Heart left ventricle (tissue), 16 donors: ENCODE measurements around the gene SLC5A12. TPM values are rescaled to one million over a fixed set of nuclear protein-coding genes. Genes with fewer than 3 reads are reported as not detected.

Source experiments
- ATAC-seq, 4 donors: fragments of 200-7000 bp; cut with Tn5 transposase; one replicate each; pipeline ENCODE4 v1.9.1; 2020 to 2022; ENCODE audit warnings: moderate library complexity in 4 of 4, mild to moderate bottlenecking in 3 of 4, moderate number of reproducible peaks in 1 of 4
- DNase-seq, 5 donors: peaks; one replicate each; pipeline ENCODE4 v3.0.0-alpha.2; 2020
- H3K27ac ChIP-seq, 12 donors: fragments of 200-600 bp; sonication (generic) in 4 of 12; one replicate each; pipeline versions ENCODE4 v1.5.0 to v1.8.0; 2016 to 2022; ENCODE audit warnings: mild to moderate bottlenecking in 2 of 12
- H3K27me3 ChIP-seq, 9 donors: fragments of 200-600 bp; sonication (generic) in 2 of 9; one replicate each; pipeline versions ENCODE4 v1.5.1 to v1.8.0; 2016 to 2022; ENCODE audit warnings: mild to moderate bottlenecking in 3 of 9
- H3K36me3 ChIP-seq, 9 donors: fragments of 200-600 bp; sonication (generic) in 2 of 9; one replicate each; pipeline versions ENCODE4 v1.5.0 to v1.8.0; 2018 to 2022; ENCODE audit warnings: mild to moderate bottlenecking in 2 of 9
- H3K4me1 ChIP-seq, 12 donors: fragments of 200-600 bp; sonication (generic) in 4 of 12; one replicate each; pipeline versions ENCODE4 v1.5.0 to v1.8.0; 2016 to 2022; ENCODE audit warnings: mild to moderate bottlenecking in 3 of 12
- H3K4me3 ChIP-seq, 12 donors: fragments of 200-600 bp; sonication (generic) in 4 of 12; one replicate each; pipeline versions ENCODE4 v1.5.0 to v1.8.0; 2017 to 2022; ENCODE audit warnings: mild to moderate bottlenecking in 9 of 12, moderate library complexity in 4 of 12
- H3K9me3 ChIP-seq, 12 donors: fragments of 200-600 bp; sonication (generic) in 4 of 12; one replicate each; pipeline versions ENCODE4 v1.5.0 to v1.8.0; 2016 to 2022; ENCODE audit warnings: mild to moderate bottlenecking in 1 of 12
- POLR2A ChIP-seq, 2 donors: fragments of 450-650 bp; IDR thresholded peaks; one replicate each; pipeline ENCODE4 v1.6.1; 2017; ENCODE audit warnings: antibody characterized with exemption in 2 of 2, mild to moderate bottlenecking in 2 of 2, moderate library complexity in 2 of 2
- WGBS, 4 donors: extraction: QIAGEN DNeasy Blood & Tissue Kit in 2 of 4; methylation state at CpG; one replicate each; pipeline versions ENCODE4 v1.1.5 to v1.1.7; 2013 to 2018; 5-methylcytosine and 5-hydroxymethylcytosine counted together
- intact Hi-C, 10 donors: fragments of 100-400 bp; cut with DNase I; formaldehyde crosslinking; loops; one replicate each; pipeline versions ENCODE4 v1.11.1 to v1.14.2; 2022
- polyA plus RNA-seq, 2 donors: library from polyadenylated mRNA; stranded (reverse); fragments of 200-250 nt; gene quantifications; one replicate each; pipeline ENCODE4 v1.2.3, GENCODE V29; 2013
- total RNA-seq, 9 donors: library from RNA; depleted of rRNA in 2 of 9; stranded (reverse); fragments of >200 nt in 2 of 9; fragmentation: NEBNext Ultra II Directional in 3 of 9; extraction: Animal tissue kit (Norgen Biotek cat#: 25700) in 3 of 9; gene quantifications; one replicate each; pipeline versions ENCODE4 v1.1.0 to v1.2.4, GENCODE V29; 2016 to 2023
- TF ChIP-seq, protein P1 (sequence below), 12 donors: fragments of 200-600 bp; sonication (generic) in 4 of 12; IDR thresholded peaks; one replicate each; pipeline versions ENCODE4 v1.5.0 to v1.8.0; 2018 to 2022; ENCODE audit warnings: antibody characterized with exemption in 12 of 12, mild to moderate bottlenecking in 5 of 12
- donor health status: ischemic (EF 13 %, LVEDD 7.1; RV severe dilation, severe dysfunction).
- donor health status: healthy with polysubstance abuse.
- donor health status: DM: no; HTN: yes; CAD: no.
- donor health status: DM: no; HTN: no; CAD: no.
- donor health status: ischemic (EF 25% LVEDD 6.9; RV normal size, moderate dysfunction).
- donor health status: ischemic (EF 25% LVEDD 5.7; RV mildly dilated, moderate dysfunction).
- donor health status: healthy.
- donor health status: DM: yes; HTN: yes; CAD: no.
- donor health status: ischemic (EF 35%, LVEDD 5.7; RV mildly dilated, moderate dysfunction).
- donor health status: nonischemic (EF 11% LVEDD 7.7; RV severe dilation, severe dysfunction).
- donor health status: DM: yes; HTN: yes; CAD: no.
- donor health status: PGD.
- donor health status: ischemic (EF 29% LVEDD 5.4; RV normal size, mild dysfunction).
- donor health status: nonischemic (EF 23%, LVEDD 6.1; RV moderate dilation, normal function).

Gene SLC5A12
- total and polyA plus RNA-seq, 11 donors = 0.11 TPM; not detected in 10

DNA sequence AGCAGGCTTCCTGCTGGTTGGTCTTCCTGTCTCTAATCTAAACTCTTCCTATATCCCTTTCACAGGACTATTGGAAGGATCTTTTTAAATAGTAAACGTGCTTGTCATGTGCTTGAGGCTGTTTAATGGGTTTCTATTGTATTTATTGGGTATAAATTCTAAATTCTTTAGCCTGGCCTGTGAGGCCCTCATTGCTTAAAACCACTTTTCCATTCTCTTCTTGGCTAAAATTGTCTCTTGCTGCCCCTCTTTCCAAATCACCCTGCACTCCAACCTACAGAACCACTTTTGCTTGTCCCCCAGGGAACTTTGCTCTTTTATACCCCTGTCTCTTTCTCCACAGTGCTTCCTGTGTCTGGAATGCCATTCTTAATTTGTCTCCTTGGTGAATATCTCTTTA is 103.4 kb downstream of the SLC5A12 start:
- no peak overlapping the region for H3K4me3 ChIP-seq
- no peak for DNase-seq
- TF ChIP-seq, protein P1, sequence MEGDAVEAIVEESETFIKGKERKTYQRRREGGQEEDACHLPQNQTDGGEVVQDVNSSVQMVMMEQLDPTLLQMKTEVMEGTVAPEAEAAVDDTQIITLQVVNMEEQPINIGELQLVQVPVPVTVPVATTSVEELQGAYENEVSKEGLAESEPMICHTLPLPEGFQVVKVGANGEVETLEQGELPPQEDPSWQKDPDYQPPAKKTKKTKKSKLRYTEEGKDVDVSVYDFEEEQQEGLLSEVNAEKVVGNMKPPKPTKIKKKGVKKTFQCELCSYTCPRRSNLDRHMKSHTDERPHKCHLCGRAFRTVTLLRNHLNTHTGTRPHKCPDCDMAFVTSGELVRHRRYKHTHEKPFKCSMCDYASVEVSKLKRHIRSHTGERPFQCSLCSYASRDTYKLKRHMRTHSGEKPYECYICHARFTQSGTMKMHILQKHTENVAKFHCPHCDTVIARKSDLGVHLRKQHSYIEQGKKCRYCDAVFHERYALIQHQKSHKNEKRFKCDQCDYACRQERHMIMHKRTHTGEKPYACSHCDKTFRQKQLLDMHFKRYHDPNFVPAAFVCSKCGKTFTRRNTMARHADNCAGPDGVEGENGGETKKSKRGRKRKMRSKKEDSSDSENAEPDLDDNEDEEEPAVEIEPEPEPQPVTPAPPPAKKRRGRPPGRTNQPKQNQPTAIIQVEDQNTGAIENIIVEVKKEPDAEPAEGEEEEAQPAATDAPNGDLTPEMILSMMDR (IDR thresholded peaks at IDR 0.05) = no peak
- TF ChIP-seq POLR2A (IDR thresholded peaks at IDR 0.05) = no peak
- H3K9me3 ChIP-seq = peaks cover 0 to 8% (median 3%) of the 10 kb centered on the region in 12 donors
- H3K4me1 ChIP-seq = no peaks in the 10 kb centered on the region
- no peaks in the 10 kb centered on the region for H3K27me3 ChIP-seq
- H3K27ac ChIP-seq = no peak overlapping the region
- intact Hi-C loops = no loop called here
- 21 to 45% (median 29%) methylated on average over 1 of the region's 1 CpG for WGBS, 4 donors
- H3K36me3 ChIP-seq = no peaks in the 10 kb centered on the region
- no peak for ATAC-seq

Other genes with a start within 250 kb of the SLC5A12 start
- gene MUC15, start 149.8 kb downstream of the SLC5A12 start, total RNA-seq = not detected
- gene MUC15, start 149.8 kb downstream of the SLC5A12 start, polyA plus RNA-seq = not detected